Erythroblast (primary cell): ENCODE measurements around the gene MAP1B.

Experiments used
- DNase-seq, 2 experiments: peaks; one replicate each; lab custom pipeline; 2025; lab: John Stamatoyannopoulos, UW
- GATA1 ChIP-seq: IDR thresholded peaks from 2 replicates; pipeline ENCODE4 v1.6.1; 2011; ENCODE audit warnings: low read depth, mild to moderate bottlenecking, control low read depth, low read length, moderate library complexity
- POLR2A ChIP-seq: IDR thresholded peaks from 2 replicates; pipeline ENCODE4 v1.6.1; 2011; ENCODE audit warnings: mild to moderate bottlenecking, low read length

MAP1B gene

GRCh38 chr5:72233835-72234234, 126.6 kb downstream of the MAP1B start:
- no peak for TF ChIP-seq GATA1
- TF ChIP-seq POLR2A: no peak
- no peak for DNase-seq

GRCh38 chr5:72234265-72234700, 127.0 kb downstream of the MAP1B start:
- TF ChIP-seq POLR2A: no peak
- TF ChIP-seq GATA1: peak; percentile 36
- DNase-seq: peak; percentile 91 to 92

GRCh38 chr5:72234868-72235267, 127.6 kb downstream of the MAP1B start:
- DNase-seq: no peak

GRCh38 chr5:72235725-72236124, 128.4 kb downstream of the MAP1B start:
- DNase-seq: no peak
- TF ChIP-seq GATA1 (no peak), POLR2A (no peak)

More at GRCh38 chr5:72234868-72235267, 127.6 kb downstream of the MAP1B start:
- TF ChIP-seq GATA1 (no peak), POLR2A (no peak)

- peak; percentile 67 to 84 for DNase-seq
- TF ChIP-seq POLR2A (no peak), GATA1 (no peak)
Measured at GRCh38 chr5:72237415-72237814, 130.1 kb downstream of the MAP1B start.

GRCh38 chr5:72237879-72238278, 130.6 kb downstream of the MAP1B start:
- no peak for DNase-seq
- TF ChIP-seq GATA1 (no peak), POLR2A (no peak)

GRCh38 chr5:72238712-72239445, 131.6 kb downstream of the MAP1B start:
- DNase-seq: no peak
- TF ChIP-seq POLR2A (no peak), GATA1 (no peak)

GRCh38 chr5:72241346-72242003, 134.2 kb downstream of the MAP1B start:
- DNase-seq: no peak
- TF ChIP-seq GATA1: no peak
- no peak for TF ChIP-seq POLR2A

GRCh38 chr5:72242796-72243475, 135.7 kb downstream of the MAP1B start:
- TF ChIP-seq GATA1: no peak
- TF ChIP-seq POLR2A: no peak
- no peak for DNase-seq

GRCh38 chr5:72243706-72244105, 136.4 kb downstream of the MAP1B start:
- TF ChIP-seq POLR2A: no peak
- no peak for TF ChIP-seq GATA1
- DNase-seq: no peak

GRCh38 chr5:72244862-72245371, 137.6 kb downstream of the MAP1B start:
- peak; percentile 75 to 79 for DNase-seq
- TF ChIP-seq POLR2A (no peak), GATA1 (no peak)

- DNase-seq: no peak
- TF ChIP-seq POLR2A (no peak), GATA1 (no peak)
Measured at GRCh38 chr5:72245546-72245945, 138.3 kb downstream of the MAP1B start.

- peak; percentile 26 to 31 for DNase-seq
- no peak for TF ChIP-seq POLR2A
- no peak for TF ChIP-seq GATA1
Measured at GRCh38 chr5:72245951-72246532, 138.8 kb downstream of the MAP1B start.

GRCh38 chr5:72246954-72247442, 139.7 kb downstream of the MAP1B start:
- TF ChIP-seq GATA1: no peak
- TF ChIP-seq POLR2A: no peak
- no peak for DNase-seq
